ENCODE data around the gene FMN1. TPM values are rescaled to one million over a fixed set of nuclear protein-coding genes. Genes with fewer than 3 reads are reported as not detected.

Gene FMN1
- polyA plus RNA-seq, 1 donor from 2014 or later = 0.40 TPM

DNA sequence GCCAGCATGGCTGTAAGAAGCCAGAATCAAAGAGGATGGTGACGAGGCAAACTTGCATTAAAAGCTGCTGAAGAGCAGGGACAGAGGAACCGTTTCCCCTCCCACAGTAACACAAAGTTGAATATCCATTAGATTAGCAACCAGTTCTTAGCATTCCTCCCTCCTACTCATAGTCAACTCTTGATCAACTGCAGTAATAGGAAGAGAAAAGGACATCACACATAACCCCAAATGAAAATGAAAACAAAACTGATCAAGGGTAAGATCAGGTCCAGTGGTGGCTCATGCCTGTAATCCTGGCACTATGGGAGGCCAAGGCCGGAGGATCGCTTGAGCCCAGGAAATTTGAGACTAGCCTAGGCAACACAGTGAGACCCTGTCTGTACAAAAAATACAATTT, 311.6 kb downstream of the FMN1 start:
- H3K79me2 ChIP-seq (replicated peaks; ENCODE audit: insufficient read depth, low read length) = no peaks in the 10 kb centered on the region
- no peak overlapping the region for H3K9ac ChIP-seq (ENCODE audit: low read length)
- H3K9me3 ChIP-seq (ENCODE audit: low read length) = no peaks in the 10 kb centered on the region
- no peaks in the 10 kb centered on the region for H3K27me3 ChIP-seq (ENCODE audit: insufficient read depth, low read depth, low read length)
- H3F3A ChIP-seq (ENCODE audit: insufficient read depth, low read length, poor library complexity, severe bottlenecking) = no peaks in the 10 kb centered on the region
- H3K4me3 ChIP-seq (ENCODE audit: low read length) = no peak overlapping the region
- no peak for TF ChIP-seq EP300 (conservative IDR thresholded peaks at IDR 0.05; ENCODE audit: poor library complexity, severe bottlenecking)
- no peaks in the 10 kb centered on the region for H4K20me1 ChIP-seq (ENCODE audit: insufficient read depth)
- no peak overlapping the region for H3K27ac ChIP-seq (ENCODE audit: low read length)
- H3K4me2 ChIP-seq (ENCODE audit: low read length) = no peak overlapping the region
- no peaks in the 10 kb centered on the region for H3K36me3 ChIP-seq (ENCODE audit: insufficient read depth, low read length)
- H3K9me2 ChIP-seq (ENCODE audit: insufficient read depth, low read length) = no peaks in the 10 kb centered on the region
- H2AFZ ChIP-seq (ENCODE audit: low read depth, low read length) = no peak overlapping the region

DNA sequence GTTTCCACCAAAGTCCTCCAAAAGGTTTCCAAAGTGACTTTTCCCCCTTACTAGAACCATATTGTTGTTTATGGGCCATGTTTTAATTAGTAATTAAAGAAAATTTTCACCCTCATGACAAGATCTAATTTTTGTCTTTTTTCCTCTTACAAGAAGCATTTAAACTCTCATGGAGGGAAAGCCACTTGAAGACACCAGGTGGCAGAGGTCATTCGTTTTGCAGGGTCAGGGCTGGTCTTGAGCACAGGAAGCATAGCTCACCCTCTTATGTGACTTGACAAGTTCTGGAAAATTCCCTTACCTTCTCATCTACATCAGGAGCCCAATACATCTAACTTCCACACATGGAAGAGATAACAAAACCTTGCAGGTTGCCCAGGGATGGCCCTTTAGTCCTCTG, 313.0 kb downstream of the FMN1 start:
- no peaks in the 10 kb centered on the region for H3K27me3 ChIP-seq (ENCODE audit: insufficient read depth, low read depth, low read length)
- no peaks in the 10 kb centered on the region for H3F3A ChIP-seq (ENCODE audit: insufficient read depth, low read length, poor library complexity, severe bottlenecking)
- no peaks in the 10 kb centered on the region for H3K9me3 ChIP-seq (ENCODE audit: low read length)
- no peaks in the 10 kb centered on the region for H3K9me2 ChIP-seq (ENCODE audit: insufficient read depth, low read length)
- no peak overlapping the region for H3K27ac ChIP-seq (ENCODE audit: low read length)
- H3K9ac ChIP-seq (ENCODE audit: low read length) = no peak overlapping the region
- no peak overlapping the region for H2AFZ ChIP-seq (ENCODE audit: low read depth, low read length)
- no peak for TF ChIP-seq POLR2AphosphoS5 (IDR thresholded peaks at IDR 0.05)
- TF ChIP-seq EP300 (conservative IDR thresholded peaks at IDR 0.05; ENCODE audit: poor library complexity, severe bottlenecking) = no peak
- TF ChIP-seq TAF1 (IDR thresholded peaks at IDR 0.05; ENCODE audit: low read depth) = no peak
- TF ChIP-seq, protein P1, sequence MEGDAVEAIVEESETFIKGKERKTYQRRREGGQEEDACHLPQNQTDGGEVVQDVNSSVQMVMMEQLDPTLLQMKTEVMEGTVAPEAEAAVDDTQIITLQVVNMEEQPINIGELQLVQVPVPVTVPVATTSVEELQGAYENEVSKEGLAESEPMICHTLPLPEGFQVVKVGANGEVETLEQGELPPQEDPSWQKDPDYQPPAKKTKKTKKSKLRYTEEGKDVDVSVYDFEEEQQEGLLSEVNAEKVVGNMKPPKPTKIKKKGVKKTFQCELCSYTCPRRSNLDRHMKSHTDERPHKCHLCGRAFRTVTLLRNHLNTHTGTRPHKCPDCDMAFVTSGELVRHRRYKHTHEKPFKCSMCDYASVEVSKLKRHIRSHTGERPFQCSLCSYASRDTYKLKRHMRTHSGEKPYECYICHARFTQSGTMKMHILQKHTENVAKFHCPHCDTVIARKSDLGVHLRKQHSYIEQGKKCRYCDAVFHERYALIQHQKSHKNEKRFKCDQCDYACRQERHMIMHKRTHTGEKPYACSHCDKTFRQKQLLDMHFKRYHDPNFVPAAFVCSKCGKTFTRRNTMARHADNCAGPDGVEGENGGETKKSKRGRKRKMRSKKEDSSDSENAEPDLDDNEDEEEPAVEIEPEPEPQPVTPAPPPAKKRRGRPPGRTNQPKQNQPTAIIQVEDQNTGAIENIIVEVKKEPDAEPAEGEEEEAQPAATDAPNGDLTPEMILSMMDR (IDR thresholded peaks at IDR 0.05; ENCODE audit: poor library complexity, severe bottlenecking) = no peak
- TF ChIP-seq, protein P2, sequence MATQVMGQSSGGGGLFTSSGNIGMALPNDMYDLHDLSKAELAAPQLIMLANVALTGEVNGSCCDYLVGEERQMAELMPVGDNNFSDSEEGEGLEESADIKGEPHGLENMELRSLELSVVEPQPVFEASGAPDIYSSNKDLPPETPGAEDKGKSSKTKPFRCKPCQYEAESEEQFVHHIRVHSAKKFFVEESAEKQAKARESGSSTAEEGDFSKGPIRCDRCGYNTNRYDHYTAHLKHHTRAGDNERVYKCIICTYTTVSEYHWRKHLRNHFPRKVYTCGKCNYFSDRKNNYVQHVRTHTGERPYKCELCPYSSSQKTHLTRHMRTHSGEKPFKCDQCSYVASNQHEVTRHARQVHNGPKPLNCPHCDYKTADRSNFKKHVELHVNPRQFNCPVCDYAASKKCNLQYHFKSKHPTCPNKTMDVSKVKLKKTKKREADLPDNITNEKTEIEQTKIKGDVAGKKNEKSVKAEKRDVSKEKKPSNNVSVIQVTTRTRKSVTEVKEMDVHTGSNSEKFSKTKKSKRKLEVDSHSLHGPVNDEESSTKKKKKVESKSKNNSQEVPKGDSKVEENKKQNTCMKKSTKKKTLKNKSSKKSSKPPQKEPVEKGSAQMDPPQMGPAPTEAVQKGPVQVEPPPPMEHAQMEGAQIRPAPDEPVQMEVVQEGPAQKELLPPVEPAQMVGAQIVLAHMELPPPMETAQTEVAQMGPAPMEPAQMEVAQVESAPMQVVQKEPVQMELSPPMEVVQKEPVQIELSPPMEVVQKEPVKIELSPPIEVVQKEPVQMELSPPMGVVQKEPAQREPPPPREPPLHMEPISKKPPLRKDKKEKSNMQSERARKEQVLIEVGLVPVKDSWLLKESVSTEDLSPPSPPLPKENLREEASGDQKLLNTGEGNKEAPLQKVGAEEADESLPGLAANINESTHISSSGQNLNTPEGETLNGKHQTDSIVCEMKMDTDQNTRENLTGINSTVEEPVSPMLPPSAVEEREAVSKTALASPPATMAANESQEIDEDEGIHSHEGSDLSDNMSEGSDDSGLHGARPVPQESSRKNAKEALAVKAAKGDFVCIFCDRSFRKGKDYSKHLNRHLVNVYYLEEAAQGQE (IDR thresholded peaks at IDR 0.05; ENCODE audit: borderline replicate concordance) = no peak
- TF ChIP-seq SMC3 (conservative IDR thresholded peaks at IDR 0.05; ENCODE audit: poor library complexity) = no peak
- TF ChIP-seq MXI1 (conservative IDR thresholded peaks at IDR 0.05; ENCODE audit: poor library complexity, severe bottlenecking) = no peak
- no peak for TF ChIP-seq EZH2 (IDR thresholded peaks at IDR 0.05; ENCODE audit: borderline replicate concordance, insufficient read depth, low read length, poor library complexity, severe bottlenecking)
- TF ChIP-seq RAD21 (conservative IDR thresholded peaks at IDR 0.05) = no peak
- H3K79me2 ChIP-seq (replicated peaks; ENCODE audit: insufficient read depth, low read length) = no peaks in the 10 kb centered on the region
- H3K4me2 ChIP-seq (ENCODE audit: low read length) = no peak overlapping the region
- no peaks in the 10 kb centered on the region for H4K20me1 ChIP-seq (ENCODE audit: insufficient read depth)
- H3K36me3 ChIP-seq (ENCODE audit: insufficient read depth, low read length) = no peaks in the 10 kb centered on the region
- no peak overlapping the region for H3K4me3 ChIP-seq (ENCODE audit: low read length)

DNA sequence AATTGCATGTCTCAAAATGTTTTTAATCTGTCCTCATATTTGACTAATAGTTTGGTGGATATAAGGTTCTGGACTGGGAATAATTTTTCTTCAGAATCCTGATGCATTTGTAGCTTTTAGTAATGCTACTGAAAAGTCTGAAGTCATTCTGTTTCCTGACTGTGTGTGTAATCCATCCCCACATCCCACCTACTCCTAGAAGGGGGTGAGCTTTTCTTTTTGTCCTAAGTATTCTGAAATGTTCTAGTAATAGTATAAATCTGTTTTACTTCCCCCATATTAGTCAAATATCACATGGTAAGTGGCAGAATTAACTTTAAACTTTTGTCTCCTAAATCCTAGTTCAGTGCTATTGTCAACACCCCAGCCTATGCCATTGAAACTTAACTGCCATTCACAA, 313.9 kb downstream of the FMN1 start:
- H3F3A ChIP-seq (ENCODE audit: insufficient read depth, low read length, poor library complexity, severe bottlenecking) = no peaks in the 10 kb centered on the region
- no peak overlapping the region for H3K4me3 ChIP-seq (ENCODE audit: low read length)
- no peak overlapping the region for H3K4me2 ChIP-seq (ENCODE audit: low read length)
- no peak overlapping the region for H3K27ac ChIP-seq (ENCODE audit: low read length)
- no peaks in the 10 kb centered on the region for H3K36me3 ChIP-seq (ENCODE audit: insufficient read depth, low read length)
- H2AFZ ChIP-seq (ENCODE audit: low read depth, low read length) = no peak overlapping the region
- H3K79me2 ChIP-seq (replicated peaks; ENCODE audit: insufficient read depth, low read length) = no peaks in the 10 kb centered on the region
- no peaks in the 10 kb centered on the region for H3K9me2 ChIP-seq (ENCODE audit: insufficient read depth, low read length)
- H3K9ac ChIP-seq (ENCODE audit: low read length) = no peak overlapping the region
- TF ChIP-seq EP300 (conservative IDR thresholded peaks at IDR 0.05; ENCODE audit: poor library complexity, severe bottlenecking) (no peak), EZH2 (IDR thresholded peaks at IDR 0.05; ENCODE audit: borderline replicate concordance, insufficient read depth, low read length, poor library complexity, severe bottlenecking) (no peak), MXI1 (conservative IDR thresholded peaks at IDR 0.05; ENCODE audit: poor library complexity, severe bottlenecking) (no peak), RAD21 (conservative IDR thresholded peaks at IDR 0.05) (no peak), SMC3 (conservative IDR thresholded peaks at IDR 0.05; ENCODE audit: poor library complexity) (no peak), TAF1 (IDR thresholded peaks at IDR 0.05; ENCODE audit: low read depth) (no peak), POLR2AphosphoS5 (IDR thresholded peaks at IDR 0.05) (no peak)
- TF ChIP-seq, protein P1 (IDR thresholded peaks at IDR 0.05; ENCODE audit: poor library complexity, severe bottlenecking) = no peak
- TF ChIP-seq, protein P2 (IDR thresholded peaks at IDR 0.05; ENCODE audit: borderline replicate concordance) = no peak
- no peaks in the 10 kb centered on the region for H3K9me3 ChIP-seq (ENCODE audit: low read length)
- no peaks in the 10 kb centered on the region for H4K20me1 ChIP-seq (ENCODE audit: insufficient read depth)
- no peaks in the 10 kb centered on the region for H3K27me3 ChIP-seq (ENCODE audit: insufficient read depth, low read depth, low read length)
